ENCODE results near the gene NECAB3. TPM values are rescaled to one million over a fixed set of nuclear protein-coding genes. Genes with fewer than 3 reads are reported as not detected.
A peak's percentile ranks its signal among the peaks of the same experiment; 100 is the strongest.

The NECAB3 gene
- total and polyA plus RNA-seq, 2 of the 13 experiments (the other 11 are each of a cell fraction or from before 2014, with no cell fraction given): 61.5 to 65.5 TPM

GRCh38 chr20:33674294-33675135 lies at the start of gene NECAB3 (continued):
- peak; percentile 81 for TF ChIP-seq ZNF407 (CRISPR knock-in tag; IDR thresholded peaks at IDR 0.05; ENCODE audit: not compliant biosample characterization)
- 0 out of 2 replicates have a peak, but pooled peaks have one; percentile 30 for TF ChIP-seq ZNF616 (CRISPR knock-in tag; IDR thresholded peaks at IDR 0.05; ENCODE audit: low read depth)
- TF ChIP-seq TFAP4 (IDR thresholded peaks at IDR 0.05; ENCODE audit: borderline replicate concordance, low read depth): no peak
- TF ChIP-seq XBP1 (CRISPR knock-in tag; IDR thresholded peaks at IDR 0.05): no peak
- peak; percentile 39; the same call in 1 of the 2 replicates for TF ChIP-seq SSRP1 (CRISPR knock-in tag; IDR thresholded peaks at IDR 0.05)
- peak; percentile 86; the same call in 1 of the 2 replicates for TF ChIP-seq ZNF367 (CRISPR knock-in tag; IDR thresholded peaks at IDR 0.05; ENCODE audit: borderline replicate concordance)
- no peak for TF ChIP-seq ZNF878 (CRISPR knock-in tag; IDR thresholded peaks at IDR 0.05)
- TF ChIP-seq SALL1 (CRISPR knock-in tag; IDR thresholded peaks at IDR 0.05): no peak; the same call in 1 of the 2 replicates
- TF ChIP-seq ZNF891 (CRISPR knock-in tag; IDR thresholded peaks at IDR 0.05): no peak; the same call in 1 of the 2 replicates
- peak; percentile 66; the same call in 1 of the 2 replicates for TF ChIP-seq IKZF5 (CRISPR knock-in tag; IDR thresholded peaks at IDR 0.05)
- no peak for TF ChIP-seq RFXANK (CRISPR knock-in tag; IDR thresholded peaks at IDR 0.05)
- peak; percentile 58 for TF ChIP-seq AGO1 (IDR thresholded peaks at IDR 0.05; ENCODE audit: low read depth, low read length, poor library complexity, severe bottlenecking)
- TF ChIP-seq HDAC2 (CRISPR knock-in tag; IDR thresholded peaks at IDR 0.05): peak; percentile 50; the same call in 1 of the 2 replicates
- no peak for TF ChIP-seq ZNF101 (CRISPR knock-in tag; IDR thresholded peaks at IDR 0.05; ENCODE audit: borderline replicate concordance, low read depth)
- TF ChIP-seq HIVEP1 (CRISPR knock-in tag; IDR thresholded peaks at IDR 0.05): peak; percentile 68; the same call in 1 of the 2 replicates
- TF ChIP-seq POLR2G (IDR thresholded peaks at IDR 0.05; ENCODE audit: low read depth, low read length): peak; percentile 96
- TF ChIP-seq RARA (CRISPR knock-in tag; IDR thresholded peaks at IDR 0.05): 0 out of 2 replicates have a peak, but pooled peaks have one; percentile 12
- peak; percentile 91; the same call in 1 of the 2 replicates for TF ChIP-seq ZBTB25 (CRISPR knock-in tag; IDR thresholded peaks at IDR 0.05)
